Stimulated activated CD4-positive, alpha-beta T cell treated with anti-CD3 and anti-CD28 coated beads, TNF-alpha, amount 100 ng/mL, for 4 hours (primary cell): ENCODE measurements around the gene CTIF.

ENCODE experiments used
- DNase-seq, 3 experiments: peaks; one replicate each; pipeline ENCODE4 v3.0.0-alpha.2; 2020; ENCODE audit warnings: low read depth in 3 of 3

CTIF gene

DNA sequence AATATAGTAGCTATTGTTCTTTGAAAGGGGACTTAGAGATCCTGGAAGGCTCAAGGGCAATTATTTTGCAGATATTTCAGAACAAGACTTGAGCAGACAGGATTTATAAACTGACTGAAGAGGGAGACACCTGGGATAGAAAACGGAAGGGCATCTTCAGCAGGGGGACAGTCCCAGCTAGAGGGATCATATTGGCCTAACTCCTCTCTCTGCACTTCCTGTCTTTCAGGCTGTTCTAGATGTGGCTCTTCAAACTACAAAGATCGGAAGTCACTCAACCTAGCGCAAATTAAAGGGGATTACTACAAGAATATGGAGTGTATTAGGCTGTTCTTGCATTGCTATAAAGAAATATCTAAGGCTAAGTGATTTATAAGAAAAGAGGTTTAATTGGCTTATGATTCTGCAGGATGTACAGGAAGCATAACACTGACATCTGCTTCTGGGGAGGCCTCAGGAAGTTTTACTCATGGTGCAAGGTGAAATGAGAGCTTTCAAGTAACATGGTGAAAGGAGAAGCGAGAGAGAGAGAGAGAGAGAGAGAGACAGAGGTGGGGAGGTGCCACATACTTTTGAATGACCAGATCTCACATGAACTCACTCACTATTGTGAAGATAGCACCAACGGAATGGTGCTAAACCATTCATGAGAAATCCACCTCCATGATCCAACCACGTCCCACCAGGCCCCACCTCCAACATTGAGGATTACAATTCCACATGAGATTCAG is 5.3 kb upstream of the CTIF start:
- DNase-seq: no peak

DNA sequence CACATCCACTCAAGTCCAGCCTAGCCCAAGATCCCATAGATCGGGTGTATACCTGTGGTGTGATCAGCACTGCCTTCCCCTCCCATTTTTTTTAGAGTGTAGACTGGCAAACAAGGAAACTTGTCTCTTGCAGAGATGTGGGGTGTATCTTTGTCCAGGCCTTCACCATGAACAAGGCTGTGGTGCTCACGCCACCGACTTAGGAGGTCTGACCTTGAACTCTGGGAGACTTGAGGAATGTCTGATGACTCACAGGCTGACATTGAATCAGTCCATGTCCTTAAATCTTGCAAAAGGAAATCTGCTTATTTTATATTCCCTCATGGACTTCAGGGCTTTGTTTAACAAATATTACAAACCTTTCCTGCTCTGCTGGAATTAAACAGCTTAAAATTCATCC is 4.5 kb upstream of the CTIF start:
- no peak for DNase-seq

DNA sequence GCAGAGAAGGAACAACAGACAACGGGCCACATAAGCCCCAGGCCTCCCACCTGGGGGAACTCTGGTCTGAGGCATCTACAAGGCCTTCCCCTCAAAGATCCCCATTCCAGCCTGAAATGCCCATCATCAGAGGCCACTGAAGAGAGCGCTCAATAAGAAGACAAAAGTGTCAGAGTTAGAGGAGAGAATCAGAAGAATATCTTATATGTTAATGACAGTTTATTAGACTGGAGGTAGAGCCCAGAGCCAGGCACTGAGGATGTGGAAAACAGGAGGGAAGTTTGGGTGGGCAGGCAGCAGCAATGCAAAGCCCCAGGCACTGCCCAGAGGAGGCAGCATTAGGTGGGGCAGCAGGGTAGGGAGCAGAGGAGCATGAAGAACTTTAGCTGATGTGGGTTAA is 2.9 kb upstream of the CTIF start:
- DNase-seq: no peak

DNA sequence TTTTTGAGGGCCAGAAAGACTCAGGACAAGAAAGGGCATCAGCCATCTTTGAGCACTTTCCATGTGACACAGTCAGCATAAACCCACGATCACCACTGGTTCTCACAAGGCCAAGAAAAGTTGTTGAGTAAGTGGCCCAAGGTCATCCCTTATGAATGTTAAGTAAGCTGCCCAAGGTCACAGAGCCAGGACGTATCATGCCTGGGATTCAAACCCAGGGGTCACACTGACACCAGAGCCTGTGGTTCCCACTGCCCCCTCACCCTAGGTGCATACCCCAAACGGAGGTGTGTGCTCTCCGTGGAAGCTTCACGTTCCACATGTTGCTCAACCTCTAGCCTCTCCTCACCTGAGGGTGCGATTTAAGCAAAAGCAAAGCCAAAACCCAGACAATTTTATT is 2.3 kb upstream of the CTIF start:
- DNase-seq: no peak

DNA sequence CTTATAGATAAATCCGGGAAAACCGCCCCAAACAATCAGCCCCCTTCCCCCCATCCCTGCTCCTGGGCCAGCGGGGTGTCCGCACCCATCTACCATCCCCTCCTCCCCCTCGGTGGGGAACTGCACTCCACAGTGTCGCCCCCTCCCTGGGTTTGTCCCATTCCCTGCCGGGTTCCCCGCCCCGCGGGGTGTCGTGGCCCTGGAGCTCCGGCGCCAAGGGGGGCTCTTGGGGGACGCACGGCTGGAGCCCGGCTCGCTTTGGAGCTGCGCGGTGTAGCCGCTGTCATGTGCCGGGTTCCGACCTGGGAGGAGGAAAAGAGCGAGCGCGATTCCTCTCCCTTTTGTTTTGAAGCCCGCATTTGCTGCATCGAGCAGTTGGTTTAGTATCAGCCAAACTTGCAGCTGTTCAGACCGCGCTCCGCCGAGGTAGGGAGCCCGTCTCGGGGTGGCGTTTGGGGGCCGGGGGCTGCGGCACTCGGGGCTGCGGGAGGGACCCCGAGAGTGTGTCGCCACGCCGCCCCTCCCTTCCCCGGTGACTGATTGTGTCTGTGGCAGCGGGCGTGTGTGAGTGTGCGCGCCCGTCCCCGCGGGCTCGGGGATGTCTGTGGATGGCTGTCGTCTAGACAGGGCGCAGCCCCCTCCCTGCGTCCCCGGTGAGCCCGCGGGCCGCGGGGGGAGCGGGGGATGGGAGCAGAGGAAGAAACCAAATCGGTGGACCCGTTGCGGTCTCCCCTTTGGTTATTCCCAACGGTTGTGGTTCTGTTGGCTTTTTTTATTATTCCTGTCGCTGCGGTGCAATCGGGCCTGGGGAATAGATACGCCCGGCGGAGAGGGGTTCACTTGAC is 797 bp downstream of the CTIF start:
- peak in 2 of 3 experiments; percentile 15 to 21 for DNase-seq

GRCh38 chr18:48540251-48541025 is 1.6 kb downstream of the CTIF start:
- DNase-seq: peak; percentile 28 to 51 (median 37)

DNA sequence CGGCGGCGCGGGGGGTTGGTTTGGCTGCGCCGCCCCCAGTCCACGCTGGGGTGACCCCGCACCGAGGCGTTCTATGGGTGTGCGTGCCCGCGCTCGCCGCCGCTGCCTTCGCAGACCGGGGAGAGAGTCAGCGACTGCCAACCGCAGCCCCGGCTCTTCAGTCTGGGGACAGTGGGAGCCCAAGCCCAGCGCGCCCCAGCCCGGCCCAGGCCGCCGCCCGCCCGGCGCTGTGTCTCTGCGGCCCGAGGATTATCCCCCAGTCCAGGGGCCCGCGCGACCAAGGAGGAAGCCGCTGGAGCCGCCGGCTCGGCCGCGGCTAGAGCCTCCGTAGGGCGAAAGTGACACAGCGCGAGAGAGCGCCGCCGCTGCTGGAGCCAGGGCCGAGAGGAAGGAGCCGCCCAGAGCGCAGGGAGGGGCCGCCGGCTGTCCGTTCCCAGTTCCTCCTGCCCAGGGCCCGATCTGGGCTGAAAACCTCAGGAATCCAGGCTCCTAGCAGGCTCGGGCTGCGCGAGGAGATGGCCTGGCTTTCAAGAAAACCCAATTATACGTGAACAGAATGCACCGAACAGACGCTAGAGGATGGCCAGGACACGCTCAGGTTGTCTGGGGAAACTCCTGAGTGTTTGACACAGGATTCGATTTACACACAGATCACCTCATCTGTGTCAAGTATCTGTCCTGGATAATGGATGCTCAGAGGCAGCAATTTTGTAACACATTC is 2.4 kb downstream of the CTIF start:
- DNase-seq: peak in 2 of 3 experiments; percentile 6 to 8

- DNase-seq: no peak
Observed at GRCh38 chr18:48541747-48542400, 3.0 kb downstream of the CTIF start.

DNA sequence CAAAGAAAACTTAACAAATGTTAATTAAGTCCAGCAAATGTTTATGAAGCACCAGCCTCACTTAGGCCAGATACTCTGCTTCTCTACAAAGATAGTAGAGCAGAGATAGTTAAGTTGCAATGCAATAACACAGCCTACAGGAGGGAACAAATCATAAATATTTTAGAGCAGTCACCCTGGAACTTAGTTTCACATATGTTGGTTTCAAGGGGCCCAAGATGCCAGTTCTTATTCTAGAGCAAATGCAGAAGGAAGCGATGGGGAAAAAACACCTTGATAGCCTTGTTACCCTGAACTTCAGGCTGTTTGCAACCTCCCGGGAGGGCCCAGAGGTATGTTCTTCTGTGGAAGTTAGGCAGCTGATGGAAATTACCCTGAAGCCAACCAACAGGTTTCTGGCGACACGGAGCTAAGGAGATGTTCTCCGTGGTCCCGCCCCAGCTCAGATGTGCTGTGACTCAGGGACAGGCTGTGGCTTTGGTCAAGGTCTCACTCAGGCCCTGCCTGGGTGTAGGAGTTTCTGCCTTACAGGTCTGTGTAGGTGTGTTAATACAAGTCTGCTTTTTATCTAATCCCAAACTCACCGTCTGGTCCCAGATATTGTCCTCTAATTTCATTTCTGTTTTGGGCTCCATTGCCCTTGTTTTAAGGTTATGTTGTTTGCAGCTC is 3.8 kb downstream of the CTIF start:
- no peak for DNase-seq

DNA sequence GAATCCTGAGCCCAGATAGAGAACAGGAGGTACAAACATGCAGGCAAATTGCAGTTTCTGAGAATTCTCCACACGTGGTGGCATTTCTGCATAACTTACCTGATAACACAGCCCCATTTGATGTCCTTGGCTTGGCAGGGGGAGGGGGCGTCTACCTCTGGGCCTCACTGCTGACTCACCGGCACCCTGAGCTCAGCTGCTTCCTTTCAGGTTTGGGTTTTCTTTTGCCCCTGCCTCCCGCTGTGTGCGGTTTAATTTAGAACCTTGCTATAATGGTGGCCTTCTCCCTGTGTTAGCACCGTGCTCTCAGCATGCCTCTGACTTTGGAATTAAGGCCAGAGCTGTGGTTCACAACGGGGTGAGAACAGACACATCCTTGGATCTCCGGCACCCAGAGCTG is 4.4 kb downstream of the CTIF start:
- DNase-seq: peak; percentile 10 to 28 (median 13)

DNA sequence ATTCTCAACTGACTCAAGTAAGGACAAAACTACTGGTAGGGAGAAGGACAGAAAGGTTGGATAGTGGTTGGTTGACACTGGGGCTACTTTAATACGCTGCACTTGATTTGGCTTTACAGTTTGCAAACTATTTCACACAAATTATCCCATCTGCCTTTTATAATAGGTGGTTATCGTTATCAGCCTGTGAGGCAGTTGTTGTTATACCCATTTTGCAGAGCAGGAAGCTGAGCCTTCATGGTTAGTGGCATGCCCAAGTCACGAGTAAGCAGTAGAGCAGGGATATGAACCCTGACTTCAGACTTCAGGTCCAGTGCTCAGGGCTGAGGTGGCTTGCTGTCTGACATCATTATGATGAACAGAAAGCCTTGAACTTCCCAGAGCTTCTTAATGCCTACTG is 5.3 kb downstream of the CTIF start:
- DNase-seq: no peak

DNA sequence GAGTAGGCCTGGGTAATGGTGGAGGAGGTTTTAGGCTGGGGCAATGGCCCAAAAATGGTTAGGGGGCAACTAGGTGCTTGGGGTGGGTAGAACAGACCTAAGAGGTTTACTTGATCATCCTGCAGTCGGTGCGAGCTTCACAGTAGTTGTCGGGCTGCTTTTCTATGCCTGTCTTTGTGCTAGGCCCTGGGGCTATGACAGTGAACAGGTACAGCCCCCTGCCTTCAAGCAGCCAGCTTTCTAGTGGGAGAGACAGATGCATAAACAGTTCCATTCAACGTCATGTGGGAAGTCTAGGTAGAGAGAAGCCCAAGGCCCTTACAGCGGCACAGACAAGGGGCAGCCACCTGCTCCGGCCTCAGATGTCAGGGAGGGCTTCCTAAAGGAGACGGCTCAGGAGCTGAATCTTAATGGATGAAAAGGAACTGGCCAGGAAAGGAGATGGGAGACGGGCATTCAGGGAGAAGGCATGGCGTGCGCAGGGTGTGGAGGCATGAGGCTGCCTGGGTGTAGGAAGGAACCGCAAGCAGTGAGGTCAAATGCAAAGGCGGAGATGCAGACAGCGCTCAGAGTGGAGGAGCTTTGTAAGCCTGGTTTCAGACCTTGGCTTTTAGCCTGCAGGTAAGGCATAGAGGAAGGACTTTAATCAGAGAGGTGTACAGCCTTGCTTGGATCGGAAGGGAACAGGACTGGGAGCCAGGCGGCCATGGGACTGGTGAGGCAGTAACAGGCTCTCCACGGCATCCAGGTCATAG is 6.0 kb downstream of the CTIF start:
- DNase-seq: no peak

GRCh38 chr18:48545757-48546321 is 7.0 kb downstream of the CTIF start:
- no peak for DNase-seq

DNA sequence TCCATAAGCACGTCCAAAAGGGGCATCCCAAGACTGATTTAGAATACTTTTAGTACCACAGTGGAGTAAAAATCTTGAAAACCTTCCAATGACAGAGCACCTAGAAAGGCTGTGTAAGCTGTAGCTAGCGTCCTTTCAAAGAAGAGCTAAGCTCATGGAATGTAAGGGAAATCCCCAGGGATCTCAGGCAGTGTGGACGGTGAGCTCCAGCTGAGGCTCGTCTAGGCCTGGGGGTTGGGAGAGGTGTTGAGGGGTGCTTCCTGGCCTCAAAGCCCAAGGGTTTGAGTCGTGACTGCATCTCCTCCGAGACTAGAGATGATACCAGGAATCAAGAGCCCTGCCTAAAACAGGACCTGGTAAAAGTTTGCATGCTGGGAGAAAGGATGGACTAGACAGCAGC is 7.6 kb downstream of the CTIF start:
- no peak for DNase-seq

DNA sequence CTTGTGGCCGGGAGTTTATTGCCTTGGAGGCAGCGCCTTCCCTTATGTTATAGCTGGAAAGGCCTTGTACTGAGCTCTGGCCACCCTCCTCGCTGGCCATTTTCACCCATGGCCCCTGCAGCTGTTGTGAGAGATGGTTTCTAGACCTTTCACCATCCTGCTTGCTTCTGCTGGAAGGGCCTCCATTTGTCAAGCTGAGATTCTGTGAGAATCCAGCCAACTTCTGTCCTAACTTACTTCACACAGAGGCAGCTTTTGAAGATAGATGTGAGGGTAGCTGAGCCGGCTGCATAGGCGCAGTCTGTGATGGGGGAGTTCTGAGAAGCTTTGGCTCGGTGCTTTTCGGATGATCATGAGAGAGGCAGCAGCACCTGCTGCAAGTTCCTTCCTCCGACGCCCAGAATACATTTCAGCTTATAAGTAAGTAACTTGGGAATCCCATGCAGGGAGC is 8.7 kb downstream of the CTIF start:
- no peak for DNase-seq

- no peak for DNase-seq
Observed at GRCh38 chr18:48548011-48548771, 9.4 kb downstream of the CTIF start.

DNA sequence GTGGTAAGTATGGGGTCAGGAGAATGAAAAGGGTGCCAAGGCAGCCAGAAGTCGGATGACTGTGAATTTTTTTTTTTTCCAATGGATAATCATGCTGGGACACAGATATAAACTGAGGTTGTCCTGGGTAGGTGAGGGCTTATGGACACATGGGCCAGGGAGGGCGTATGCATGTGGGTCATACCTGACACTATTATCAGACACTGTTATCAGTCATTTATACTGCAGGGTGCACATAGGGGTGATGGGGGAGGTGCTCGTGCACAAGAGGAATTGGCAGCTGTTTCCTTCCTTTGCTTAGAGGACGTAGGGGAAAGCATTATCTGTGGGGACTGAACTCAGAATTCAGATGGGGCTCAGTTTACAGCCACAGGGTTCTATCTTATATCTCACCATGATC is 10.1 kb downstream of the CTIF start:
- no peak for DNase-seq

DNA sequence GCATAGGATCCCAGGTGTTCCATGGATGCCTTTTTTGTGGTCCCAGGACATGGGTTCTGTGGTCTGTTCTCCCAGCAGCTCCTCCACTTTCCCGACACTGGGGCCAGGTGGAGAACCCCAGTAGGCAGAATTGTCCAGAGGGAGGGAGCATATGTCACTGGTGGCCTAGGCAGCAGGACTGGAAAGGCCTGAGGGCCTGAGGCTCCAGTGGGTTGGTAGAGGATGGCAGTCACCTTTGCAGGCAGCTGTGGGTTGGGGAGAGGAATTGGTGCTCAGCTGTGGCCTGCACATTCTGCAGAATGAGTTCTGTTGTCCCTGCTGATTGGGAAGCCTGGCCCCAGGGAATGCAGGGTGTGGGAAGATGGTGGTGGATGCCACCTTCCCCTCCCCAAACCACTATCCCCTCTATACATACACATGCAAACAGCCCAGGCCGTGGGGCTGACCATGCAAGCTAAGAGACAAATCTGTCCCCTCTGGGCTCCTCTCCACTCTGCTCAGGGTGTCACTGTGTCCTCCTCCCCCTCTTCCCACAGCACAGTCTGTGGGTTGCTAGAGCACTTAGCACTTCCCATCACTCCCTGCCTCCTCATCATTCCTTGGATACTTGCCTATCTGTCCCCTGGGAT is 11.4 kb downstream of the CTIF start:
- DNase-seq: no peak
